Hematopoietic multipotent progenitor cell treated with erythropoietin and hydrocortisone succinate and interleukin-3 and kit ligand, for 15 days (in vitro differentiated cells): ENCODE data around the gene ISYNA1.

ENCODE experiments used
- DNase-seq: peaks from one replicate; pipeline ENCODE4 v3.0.0-alpha.2; 2015; ENCODE audit warnings: low spot score

Gene ISYNA1

GRCh38 chr19:18437491-18438330 lies at the start of gene ISYNA1:
Gene ISYNA1 (minus strand): TSS chr19:18438133. CDS start chr19:18437979, 154 bp downstream.
- DNase-seq, result no peak

GRCh38 chr19:18486746-18487145 lies 48.8 kb upstream of the ISYNA1 start:
- DNase-seq, result no peak

- DNase-seq, result no peak
Observed at GRCh38 chr19:18484992-18485391, 47.1 kb upstream of the ISYNA1 start.

- DNase-seq, result no peak
Observed at GRCh38 chr19:18483119-18483890, 45.4 kb upstream of the ISYNA1 start.

- no peak for DNase-seq
Observed at GRCh38 chr19:18481505-18482222, 43.7 kb upstream of the ISYNA1 start.

GRCh38 chr19:18480006-18480691 lies 42.2 kb upstream of the ISYNA1 start:
- no peak for DNase-seq

- DNase-seq, result no peak
Observed at GRCh38 chr19:18478545-18479311, 40.8 kb upstream of the ISYNA1 start.

- no peak for DNase-seq
Observed at GRCh38 chr19:18477974-18478373, 40.0 kb upstream of the ISYNA1 start.

GRCh38 chr19:18477042-18477779 lies 39.3 kb upstream of the ISYNA1 start:
- DNase-seq, result no peak

- DNase-seq, result no peak
Observed at GRCh38 chr19:18476507-18477041, 38.6 kb upstream of the ISYNA1 start.

- no peak for DNase-seq
Observed at GRCh38 chr19:18475762-18476331, 37.9 kb upstream of the ISYNA1 start.

GRCh38 chr19:18475004-18475453 lies 37.1 kb upstream of the ISYNA1 start:
- no peak for DNase-seq

- no peak for DNase-seq
Observed at GRCh38 chr19:18474366-18474887, 36.5 kb upstream of the ISYNA1 start.

- DNase-seq, result no peak
Observed at GRCh38 chr19:18473706-18474087, 35.8 kb upstream of the ISYNA1 start.

GRCh38 chr19:18473003-18473705 lies 35.2 kb upstream of the ISYNA1 start:
- no peak for DNase-seq

GRCh38 chr19:18470787-18471186 lies 32.9 kb upstream of the ISYNA1 start:
- no peak for DNase-seq

GRCh38 chr19:18469069-18469846 lies 31.3 kb upstream of the ISYNA1 start:
- peak; percentile 74 for DNase-seq

- DNase-seq, result no peak
Observed at GRCh38 chr19:18468517-18468916, 30.6 kb upstream of the ISYNA1 start.
